ENCODE results near the gene NAT8L. TPM values are rescaled to one million over a fixed set of nuclear protein-coding genes. Genes with fewer than 3 reads are reported as not detected.

Gene NAT8L
- total and polyA plus RNA-seq, 2 donors (not counting 3 experiments of a cell fraction or from before 2014, with no cell fraction given), result 0.10 to 0.11 TPM

DNA sequence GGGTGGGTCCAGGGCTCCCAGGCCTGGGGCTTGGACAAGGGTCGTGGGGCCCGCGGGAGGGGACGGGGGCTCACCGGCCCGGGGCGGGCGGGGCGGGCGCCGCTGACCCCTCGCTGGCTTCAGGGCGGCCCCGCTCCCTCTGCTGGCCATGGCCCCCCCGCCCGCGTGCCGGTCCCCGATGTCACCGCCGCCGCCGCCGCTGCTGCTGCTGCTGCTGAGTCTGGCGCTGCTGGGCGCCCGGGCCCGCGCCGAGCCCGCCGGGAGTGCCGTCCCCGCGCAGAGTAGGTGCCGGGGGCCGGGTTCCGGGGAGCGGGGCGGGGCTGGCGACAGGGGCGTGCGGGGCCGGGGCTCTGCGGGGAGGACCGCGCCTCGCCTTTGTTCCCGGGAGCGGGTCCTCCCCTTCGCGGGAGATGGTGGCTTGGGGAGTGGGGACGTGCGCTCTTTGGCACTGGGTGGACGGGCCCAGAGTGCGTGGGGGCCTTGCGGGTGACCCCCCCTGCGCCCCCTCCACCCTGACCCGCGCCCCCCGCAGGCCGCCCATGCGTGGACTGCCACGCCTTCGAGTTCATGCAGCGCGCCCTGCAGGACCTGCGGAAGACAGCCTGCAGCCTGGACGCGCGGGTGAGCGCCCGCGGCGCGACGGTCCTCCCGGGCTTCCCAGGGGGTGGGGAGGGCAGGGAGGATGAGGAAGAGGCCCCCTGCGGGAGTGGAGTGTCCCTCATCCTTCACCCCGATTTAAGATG is 16.8 kb upstream of the NAT8L start:
- POLR2A ChIA-PET, result no interaction called here

More for the DNA sequence above, 16.8 kb upstream of the NAT8L start:
- H3K27me3 ChIP-seq (ENCODE audit: control insufficient read depth in 2 of 2, insufficient read depth in 2 of 2, low read length in 2 of 2), result peaks cover 6 to 9% of the 10 kb centered on the region in 2 experiments
- TF ChIP-seq, protein P1, sequence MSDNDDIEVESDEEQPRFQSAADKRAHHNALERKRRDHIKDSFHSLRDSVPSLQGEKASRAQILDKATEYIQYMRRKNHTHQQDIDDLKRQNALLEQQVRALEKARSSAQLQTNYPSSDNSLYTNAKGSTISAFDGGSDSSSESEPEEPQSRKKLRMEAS (IDR thresholded peaks at IDR 0.05; ENCODE audit: insufficient read depth, insufficient read length), result no peak
- TF ChIP-seq JUN (IDR thresholded peaks at IDR 0.05; ENCODE audit: borderline replicate concordance, insufficient read depth, insufficient read length, low read depth) (no peak), POLR2AphosphoS5 (IDR thresholded peaks at IDR 0.05; ENCODE audit: insufficient read depth, low read depth, low read length) (no peak), MYC (IDR thresholded peaks at IDR 0.05; ENCODE audit: low read depth, low read length) (no peak), POLR2A (IDR thresholded peaks at IDR 0.05; ENCODE audit: low read depth, low read length) (no peak), FOS (IDR thresholded peaks at IDR 0.05; ENCODE audit: borderline replicate concordance, insufficient read depth, low read length) (no peak), EZH2 (IDR thresholded peaks at IDR 0.05; ENCODE audit: borderline replicate concordance, low read depth, low read length, severe bottlenecking) (no peak), GATA2 (IDR thresholded peaks at IDR 0.05; ENCODE audit: insufficient read depth, insufficient read length, low read depth, low read length) (no peak)
- TF ChIP-seq, protein P2, sequence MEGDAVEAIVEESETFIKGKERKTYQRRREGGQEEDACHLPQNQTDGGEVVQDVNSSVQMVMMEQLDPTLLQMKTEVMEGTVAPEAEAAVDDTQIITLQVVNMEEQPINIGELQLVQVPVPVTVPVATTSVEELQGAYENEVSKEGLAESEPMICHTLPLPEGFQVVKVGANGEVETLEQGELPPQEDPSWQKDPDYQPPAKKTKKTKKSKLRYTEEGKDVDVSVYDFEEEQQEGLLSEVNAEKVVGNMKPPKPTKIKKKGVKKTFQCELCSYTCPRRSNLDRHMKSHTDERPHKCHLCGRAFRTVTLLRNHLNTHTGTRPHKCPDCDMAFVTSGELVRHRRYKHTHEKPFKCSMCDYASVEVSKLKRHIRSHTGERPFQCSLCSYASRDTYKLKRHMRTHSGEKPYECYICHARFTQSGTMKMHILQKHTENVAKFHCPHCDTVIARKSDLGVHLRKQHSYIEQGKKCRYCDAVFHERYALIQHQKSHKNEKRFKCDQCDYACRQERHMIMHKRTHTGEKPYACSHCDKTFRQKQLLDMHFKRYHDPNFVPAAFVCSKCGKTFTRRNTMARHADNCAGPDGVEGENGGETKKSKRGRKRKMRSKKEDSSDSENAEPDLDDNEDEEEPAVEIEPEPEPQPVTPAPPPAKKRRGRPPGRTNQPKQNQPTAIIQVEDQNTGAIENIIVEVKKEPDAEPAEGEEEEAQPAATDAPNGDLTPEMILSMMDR (IDR thresholded peaks at IDR 0.05; ENCODE audit: extremely low read depth in 1 of 2, insufficient read depth in 1 of 2, low read depth in 1 of 2, low read length in 2 of 2), result no peak
- H3K4me3 ChIP-seq (replicated peaks in 1 of 3; ENCODE audit: insufficient read depth in 1 of 3, low read depth in 1 of 3, low read length in 3 of 3), result peak overlapping the region in 2 of 3 experiments; percentile 29 to 93
- no peaks in the 10 kb centered on the region for H4K20me1 ChIP-seq (replicated peaks; ENCODE audit: control insufficient read depth, extremely low read depth, insufficient read depth, low read length)
- no peaks in the 10 kb centered on the region for H3K79me2 ChIP-seq (ENCODE audit: control insufficient read depth, insufficient read depth, low read length)
- CTCF ChIA-PET, result interaction anchor here (1.0 kb wide), 1 partner anchor 1438 kb away, joined by 3 read pairs; no protein-coding TSS in a partner anchor
- H3K36me3 ChIP-seq (ENCODE audit: control insufficient read depth in 2 of 2, extremely low read depth in 1 of 2, insufficient read depth in 2 of 2, low read length in 2 of 2), result no peaks in the 10 kb centered on the region
- no TSS peak for BruUV-seq (replicated peaks)
- dilution Hi-C loops (cut with MboI; ENCODE audit: extremely low pct_ligation_motif_present, low sequenced_read_pairs), result no loop called here
- H3K27ac ChIP-seq (ENCODE audit: insufficient read depth, low read depth, low read length), result no peak overlapping the region
- FAIRE-seq, result no peak
- H3K9me1 ChIP-seq (replicated peaks; ENCODE audit: control insufficient read depth, extremely low read depth, insufficient read depth, low read length), result no peaks in the 10 kb centered on the region
- no peaks in the 10 kb centered on the region for H3K4me1 ChIP-seq (ENCODE audit: control insufficient read depth, extremely low read depth, insufficient read depth, low read length)
- H3K9ac ChIP-seq (replicated peaks; ENCODE audit: extremely low read depth, insufficient read depth, low read length), result no peak overlapping the region
- no peak overlapping the region for H3K4me2 ChIP-seq (ENCODE audit: insufficient read depth, low read length)
- H2AFZ ChIP-seq (ENCODE audit: low read depth, low read length), result no peak overlapping the region
- no peak for DNase-seq (ENCODE audit: low read depth, low spot score)
- intact Hi-C loops (cut with micrococcal nuclease), result no loop called here
- H3K9me3 ChIP-seq (replicated peaks; ENCODE audit: control insufficient read depth, insufficient read depth, low read length), result no peaks in the 10 kb centered on the region

Data from endothelial cell of umbilical vein (primary cell).